GM12865 (cell line): ENCODE results near the gene ZFHX2.

Source experiments
- DNase-seq: peaks from one replicate; pipeline ENCODE4 v3.0.0; 2010; ENCODE audit warnings: low read depth
- H3K4me3 ChIP-seq: 2 replicates; pipeline ENCODE4 v1.5.1; 2011; ENCODE audit warnings: mild to moderate bottlenecking, low read depth, low read length, control low read depth
- CTCF ChIP-seq: IDR thresholded peaks from 2 replicates; pipeline ENCODE4 v1.5.1; 2011; ENCODE audit warnings: low read length, control low read depth, low read depth, inconsistent platforms; ENCODE audit not compliant: insufficient read depth; ENCODE audit errors: missing control alignments

Gene ZFHX2

GRCh38 chr14:23548351-23549318, 2.9 kb downstream of the ZFHX2 start:
- no peak overlapping the region for H3K4me3 ChIP-seq
- no peak for TF ChIP-seq CTCF
- DNase-seq: no peak

GRCh38 chr14:23547924-23548323, 3.6 kb downstream of the ZFHX2 start:
- no peak overlapping the region for H3K4me3 ChIP-seq
- no peak for TF ChIP-seq CTCF
- no peak for DNase-seq

- DNase-seq: no peak
- TF ChIP-seq CTCF: no peak
- H3K4me3 ChIP-seq: no peak overlapping the region
Observed at GRCh38 chr14:23546450-23547035, 5.0 kb downstream of the ZFHX2 start.

GRCh38 chr14:23545740-23546365, 5.7 kb downstream of the ZFHX2 start:
- TF ChIP-seq CTCF: no peak
- DNase-seq: no peak
- H3K4me3 ChIP-seq: no peak overlapping the region

GRCh38 chr14:23544511-23545447, 6.8 kb downstream of the ZFHX2 start:
- TF ChIP-seq CTCF: no peak
- no peak overlapping the region for H3K4me3 ChIP-seq
- DNase-seq: no peak

- no peak for TF ChIP-seq CTCF
- H3K4me3 ChIP-seq: no peak overlapping the region
- DNase-seq: no peak
Observed at GRCh38 chr14:23543403-23543802, 8.2 kb downstream of the ZFHX2 start.
